ENCODE data around the gene HHAT. TPM values are rescaled to one million over a fixed set of nuclear protein-coding genes. Genes with fewer than 3 reads are reported as not detected.

HHAT gene
- total RNA-seq, 1 experiment from 2014 or later, result 4.6 TPM

- Mint-ChIP-seq H3K36me3 (ENCODE audit: insufficient read depth, unreplicated experiment) (no peaks in the 10 kb centered on the region), H3K27ac (ENCODE audit: low read depth, unreplicated experiment) (no peak overlapping the region), H3K9me3 (ENCODE audit: unreplicated experiment) (peaks cover 21% of the 10 kb centered on the region), H3K4me3 (ENCODE audit: unreplicated experiment) (no peak overlapping the region), H3K4me1 (ENCODE audit: insufficient read depth, unreplicated experiment) (peaks cover 5% of the 10 kb centered on the region), H3K27me3 (ENCODE audit: insufficient read depth, unreplicated experiment) (no peaks in the 10 kb centered on the region)
- intact Hi-C loops (cut with micrococcal nuclease), result no loop called here
- CTCF ChIA-PET, result interaction anchor here (0.6 kb wide), 1 partner anchor 910 kb away, joined by 6 read pairs; no protein-coding TSS in a partner anchor
- no peak for DNase-seq (ENCODE audit: unreplicated experiment)
- no TSS peak for BruUV-seq (replicated peaks)
- no peak for TF ChIP-seq CTCF (IDR thresholded peaks at IDR 0.05; ENCODE audit: unreplicated experiment)
- POLR2A ChIA-PET, result no interaction called here
Observed at GRCh38 chr1:210605099-210605498, 276.4 kb downstream of the HHAT start.

GRCh38 chr1:210607361-210607760, 278.7 kb downstream of the HHAT start:
- POLR2A ChIA-PET, result no interaction called here

GRCh38 chr1:210608767-210609166, 280.1 kb downstream of the HHAT start:
- DNase-seq (ENCODE audit: unreplicated experiment), result no peak
- BruUV-seq (replicated peaks), result no TSS peak
- intact Hi-C loops (cut with micrococcal nuclease), result no loop called here

More at GRCh38 chr1:210607361-210607760, 278.7 kb downstream of the HHAT start:
- Mint-ChIP-seq H3K4me3 (ENCODE audit: unreplicated experiment) (no peak overlapping the region), H3K4me1 (ENCODE audit: insufficient read depth, unreplicated experiment) (peaks cover 5% of the 10 kb centered on the region), H3K27me3 (ENCODE audit: insufficient read depth, unreplicated experiment) (no peaks in the 10 kb centered on the region), H3K27ac (ENCODE audit: low read depth, unreplicated experiment) (no peak overlapping the region), H3K36me3 (ENCODE audit: insufficient read depth, unreplicated experiment) (no peaks in the 10 kb centered on the region), H3K9me3 (ENCODE audit: unreplicated experiment) (peaks cover 13% of the 10 kb centered on the region)
- intact Hi-C loops (cut with micrococcal nuclease), result no loop called here
- DNase-seq (ENCODE audit: unreplicated experiment), result no peak
- CTCF ChIA-PET, result no interaction called here
- no TSS peak for BruUV-seq (replicated peaks)
- TF ChIP-seq CTCF (IDR thresholded peaks at IDR 0.05; ENCODE audit: unreplicated experiment), result no peak

GRCh38 chr1:210616356-210616755, 287.7 kb downstream of the HHAT start:
- no peaks in the 10 kb centered on the region for H3K9me3 Mint-ChIP-seq (ENCODE audit: unreplicated experiment)
- no peaks in the 10 kb centered on the region for H3K36me3 Mint-ChIP-seq (ENCODE audit: insufficient read depth, unreplicated experiment)
- POLR2A ChIA-PET, result no interaction called here
- no TSS peak for BruUV-seq (replicated peaks)
- no peak for TF ChIP-seq CTCF (IDR thresholded peaks at IDR 0.05; ENCODE audit: unreplicated experiment)
- H3K27me3 Mint-ChIP-seq (ENCODE audit: insufficient read depth, unreplicated experiment), result no peaks in the 10 kb centered on the region
- peaks cover 7% of the 10 kb centered on the region for H3K4me1 Mint-ChIP-seq (ENCODE audit: insufficient read depth, unreplicated experiment)
- CTCF ChIA-PET, result interaction anchor here (1.2 kb wide), 1 partner anchor 13 kb away, joined by 3 read pairs; no protein-coding TSS in a partner anchor
- intact Hi-C loops (cut with micrococcal nuclease), result no loop called here
- no peak overlapping the region for H3K27ac Mint-ChIP-seq (ENCODE audit: low read depth, unreplicated experiment)
- DNase-seq (ENCODE audit: unreplicated experiment), result no peak
- no peak overlapping the region for H3K4me3 Mint-ChIP-seq (ENCODE audit: unreplicated experiment)

More at GRCh38 chr1:210608767-210609166, 280.1 kb downstream of the HHAT start:
- no peak overlapping the region for H3K4me3 Mint-ChIP-seq (ENCODE audit: unreplicated experiment)
- ChIA-PET POLR2A (interaction anchor here (1.2 kb wide), 1 partner anchor 11 kb away, joined by 4 read pairs; no protein-coding TSS in a partner anchor), CTCF (interaction anchor here (0.6 kb wide), 1 partner anchor 40 kb away, joined by 3 read pairs; no protein-coding TSS in a partner anchor)
- TF ChIP-seq CTCF (IDR thresholded peaks at IDR 0.05; ENCODE audit: unreplicated experiment), result no peak
- H3K4me1 Mint-ChIP-seq (ENCODE audit: insufficient read depth, unreplicated experiment), result peaks cover 5% of the 10 kb centered on the region
- no peaks in the 10 kb centered on the region for H3K36me3 Mint-ChIP-seq (ENCODE audit: insufficient read depth, unreplicated experiment)
- peaks cover 13% of the 10 kb centered on the region for H3K9me3 Mint-ChIP-seq (ENCODE audit: unreplicated experiment)
- H3K27ac Mint-ChIP-seq (ENCODE audit: low read depth, unreplicated experiment), result no peak overlapping the region
- H3K27me3 Mint-ChIP-seq (ENCODE audit: insufficient read depth, unreplicated experiment), result no peaks in the 10 kb centered on the region
